ENCODE data around the gene RIC8B.

The RIC8B gene

GRCh38 chr12:106868982-106869700 is 94.7 kb downstream of the RIC8B start:
- no peak for DNase-seq (ENCODE audit: low read depth in 2 of 2)

- no peak for DNase-seq (ENCODE audit: low read depth in 2 of 2)
These were observed 95.6 kb downstream of the RIC8B start for GRCh38 chr12:106870116-106870515.

DNA sequence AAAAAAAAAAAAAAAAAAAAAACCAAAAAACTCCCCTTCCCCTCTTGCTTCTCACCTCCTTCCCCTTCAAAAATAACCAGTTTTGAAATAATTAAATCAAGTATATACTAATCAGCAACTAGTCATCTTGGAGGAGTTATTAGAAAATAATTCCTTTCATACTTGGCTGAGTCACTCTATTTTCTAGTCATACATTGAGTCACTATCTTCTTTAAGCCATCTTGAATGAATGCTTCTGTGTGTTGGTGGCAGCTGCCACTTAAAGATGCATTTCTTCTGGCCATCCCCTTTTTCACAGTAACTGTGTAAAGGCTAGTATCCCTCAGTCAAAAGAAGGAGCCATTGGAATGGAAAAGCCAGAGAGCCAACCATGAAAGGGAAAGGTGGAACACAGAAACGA is 97.0 kb downstream of the RIC8B start:
- no peak for DNase-seq (ENCODE audit: low read depth in 2 of 2)

GRCh38 chr12:106873983-106874382 is 99.5 kb downstream of the RIC8B start:
- no peak for DNase-seq (ENCODE audit: low read depth in 2 of 2)

DNA sequence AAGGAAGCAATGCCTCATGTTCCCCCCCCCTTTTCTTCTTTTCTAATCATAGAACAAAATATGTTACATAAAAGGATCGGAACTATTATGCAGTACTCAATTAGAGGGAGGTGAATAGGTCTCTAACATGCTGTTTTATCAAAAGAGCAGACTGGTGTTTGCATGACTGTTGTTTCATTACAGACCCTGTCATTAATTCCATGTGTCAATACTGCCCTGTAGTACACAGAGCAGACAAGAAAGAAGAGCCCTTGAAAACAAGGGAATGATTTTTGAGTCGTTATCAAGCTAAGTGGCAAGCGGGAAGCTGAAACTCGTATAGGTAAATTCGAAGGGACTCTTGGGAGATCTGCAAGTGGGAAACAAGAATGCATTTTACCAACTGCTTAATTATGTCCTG is 104.3 kb downstream of the RIC8B start:
- no peak for DNase-seq (ENCODE audit: low read depth in 2 of 2)

GRCh38 chr12:106879612-106880011 is 105.1 kb downstream of the RIC8B start:
- DNase-seq (ENCODE audit: low read depth in 2 of 2): no peak

DNA sequence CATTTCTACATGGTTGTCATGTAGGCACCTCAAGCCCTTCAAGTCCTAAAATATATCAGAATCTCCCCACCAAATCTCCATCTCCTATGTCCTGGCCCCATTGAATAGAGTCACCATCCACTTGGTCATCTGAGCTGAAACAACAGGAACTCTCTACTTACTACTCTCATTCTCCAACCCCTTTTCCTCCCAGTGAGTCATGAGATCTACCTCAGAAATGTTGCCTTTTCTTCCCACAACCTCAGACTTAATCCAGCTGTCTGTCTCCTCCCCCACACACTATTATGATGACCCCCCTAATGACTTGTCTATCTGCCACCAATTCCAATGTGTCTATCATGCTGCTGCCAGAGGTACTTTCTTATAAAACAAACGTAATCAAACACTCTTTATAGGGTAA is 108.9 kb downstream of the RIC8B start:
- no peak for DNase-seq (ENCODE audit: low read depth in 2 of 2)

DNA sequence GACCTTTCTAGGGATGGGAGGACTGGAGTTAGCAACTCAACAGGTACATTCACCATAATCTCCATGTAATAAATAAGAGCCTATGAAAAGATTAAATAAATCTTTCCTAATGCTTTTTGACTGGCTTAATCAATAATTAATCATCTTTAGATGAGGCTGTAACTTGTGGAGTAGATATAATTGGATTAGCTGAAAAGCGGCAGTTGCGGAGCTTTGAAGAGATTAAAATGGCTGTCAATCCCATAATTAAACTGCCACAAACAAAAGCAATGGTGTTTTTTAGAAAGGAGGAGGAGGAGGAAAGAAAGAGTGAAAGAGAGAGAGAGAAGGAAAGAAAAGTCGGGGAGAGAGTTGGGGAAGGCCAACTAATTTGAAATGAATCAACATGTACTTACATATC is 110.5 kb downstream of the RIC8B start:
- no peak for DNase-seq (ENCODE audit: low read depth in 2 of 2)

DNA sequence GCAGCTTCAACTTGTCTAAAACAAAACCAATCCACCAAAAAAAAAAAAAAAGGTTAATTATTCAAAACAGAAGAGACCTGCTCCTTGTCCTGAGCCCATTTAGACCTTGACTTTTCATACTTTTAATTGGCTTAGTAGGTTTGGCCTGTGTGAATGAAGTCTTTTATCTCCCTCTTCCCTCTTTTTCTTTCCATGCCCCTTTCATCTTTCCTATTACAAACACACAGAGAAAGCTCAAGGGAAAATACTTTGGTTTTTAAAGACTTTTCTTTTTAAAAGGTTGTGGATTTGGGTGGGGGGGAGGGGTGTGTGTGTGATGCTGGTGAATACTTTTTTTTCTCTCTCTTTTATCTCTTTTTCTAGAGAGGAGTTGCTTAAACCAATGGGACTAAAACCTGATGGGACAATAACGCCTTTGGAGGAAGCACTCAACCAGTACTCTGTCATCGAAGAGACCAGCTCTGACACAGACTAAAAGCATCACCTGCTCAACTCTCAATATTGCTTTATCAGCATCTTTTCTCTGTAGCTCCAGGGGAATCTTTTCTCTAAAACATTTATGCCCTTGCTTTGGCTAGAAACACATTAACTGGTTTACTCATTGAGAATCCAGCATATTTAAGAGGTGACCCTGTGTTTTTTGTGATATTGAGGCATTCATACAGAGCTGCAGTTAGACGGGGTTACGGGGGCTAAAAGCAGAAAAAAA is 111.2 kb downstream of the RIC8B start:
- no peak for DNase-seq (ENCODE audit: low read depth in 2 of 2)

- DNase-seq (ENCODE audit: low read depth in 2 of 2): no peak
These were observed 112.5 kb downstream of the RIC8B start for GRCh38 chr12:106886932-106887331.

DNA sequence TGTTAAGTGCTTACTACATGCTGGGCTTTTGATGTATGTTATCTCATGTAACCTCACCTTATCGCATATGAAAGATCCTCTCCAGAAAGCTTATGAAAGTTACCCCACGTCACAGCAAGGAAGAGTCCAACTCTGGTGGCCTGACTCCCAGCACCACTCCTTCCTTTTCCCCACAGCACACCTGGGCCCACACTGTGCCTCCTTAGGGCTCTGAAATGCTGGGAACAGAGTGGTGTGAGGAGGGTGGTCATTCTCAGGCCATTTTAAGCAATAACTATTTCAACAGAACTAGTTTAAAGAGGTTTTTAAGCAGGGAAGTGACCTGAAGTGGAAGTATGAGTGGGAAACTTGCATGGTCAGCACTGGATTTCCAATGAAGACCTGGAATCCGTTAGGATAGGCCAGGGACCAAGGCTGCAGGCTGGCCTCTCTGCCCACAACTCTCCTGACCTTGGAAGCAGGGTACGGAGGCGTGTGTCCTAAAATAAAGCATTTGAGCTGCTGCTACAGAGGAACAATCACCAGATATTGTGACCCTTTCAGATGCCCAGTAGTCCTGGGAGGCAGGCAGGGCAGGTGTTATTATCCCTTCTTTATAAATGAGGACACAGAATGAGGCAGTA is 114.0 kb downstream of the RIC8B start:
- no peak for DNase-seq (ENCODE audit: low read depth in 2 of 2)

DNA sequence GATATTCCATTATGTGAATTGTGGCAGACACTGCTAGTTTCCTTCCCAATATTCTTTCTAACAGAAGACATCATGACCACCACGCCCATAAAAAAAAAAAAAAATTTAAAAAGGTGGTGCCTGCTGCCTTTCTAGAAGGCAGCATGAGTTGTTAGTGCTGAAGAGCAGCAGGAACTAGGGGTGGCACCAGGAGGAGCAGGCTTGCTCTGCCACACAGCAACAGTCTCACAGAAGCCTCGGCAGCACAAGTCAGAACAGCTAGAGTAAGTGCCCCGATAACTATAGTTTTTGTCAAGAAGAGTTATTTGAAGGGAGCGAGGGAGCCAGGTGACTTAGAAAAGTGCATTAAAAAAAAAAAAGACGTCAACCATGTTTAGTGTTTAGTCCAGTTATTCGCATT is 114.8 kb downstream of the RIC8B start:
- no peak for DNase-seq (ENCODE audit: low read depth in 2 of 2)

DNA sequence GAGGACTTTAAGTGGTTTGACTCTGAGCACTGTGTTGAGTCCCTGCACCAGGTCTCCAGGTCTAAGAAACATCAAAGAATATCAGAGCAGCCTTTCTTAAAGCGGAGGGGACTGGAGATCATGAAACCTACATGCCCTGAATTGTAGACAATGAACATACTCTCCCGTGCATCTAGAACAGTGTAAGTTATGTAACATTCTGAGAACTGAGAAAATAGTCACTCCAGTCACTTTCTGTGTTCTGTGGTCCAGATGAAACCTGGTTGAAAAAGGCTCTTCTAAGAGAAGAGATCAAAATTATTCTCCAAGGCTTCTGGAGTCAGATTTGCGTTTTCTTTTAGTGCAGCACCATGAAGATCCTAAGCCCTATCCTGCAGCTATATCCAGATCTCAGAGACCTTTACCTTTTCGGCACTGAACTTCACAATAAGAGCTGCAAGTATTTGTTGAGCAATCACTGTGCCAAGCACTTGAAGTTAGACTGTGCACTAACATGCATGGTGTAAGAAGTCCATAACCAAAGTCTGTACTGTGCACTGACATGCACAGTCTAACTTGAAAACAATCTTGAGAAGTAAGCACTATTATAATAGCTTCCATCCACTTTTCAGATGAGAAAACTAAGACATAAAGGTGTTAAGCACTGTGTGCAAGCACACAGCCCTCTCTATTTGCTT is 115.6 kb downstream of the RIC8B start:
- no peak for DNase-seq (ENCODE audit: low read depth in 2 of 2)

- no peak for DNase-seq (ENCODE audit: low read depth in 2 of 2)
These were observed 117.6 kb downstream of the RIC8B start for GRCh38 chr12:106892075-106892474.

DNA sequence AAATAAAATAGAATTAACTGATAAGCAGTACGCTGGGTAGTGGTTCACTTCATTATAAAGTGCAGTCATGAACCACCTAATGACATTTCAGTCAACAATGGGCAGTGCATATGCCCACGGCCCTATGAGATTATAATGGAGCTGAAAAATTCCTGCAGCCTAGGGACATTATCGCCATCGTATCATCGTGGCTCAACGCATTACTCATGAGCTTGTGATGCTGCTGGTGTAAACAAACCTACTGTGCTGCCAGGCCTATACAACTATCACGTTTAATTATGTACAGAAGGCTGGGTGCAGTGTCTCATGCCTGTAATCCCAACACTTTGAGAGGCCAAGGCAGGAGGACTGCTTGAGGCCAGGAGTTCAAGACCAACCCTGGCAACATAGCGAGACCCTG is 119.0 kb downstream of the RIC8B start:
- DNase-seq (ENCODE audit: low read depth in 2 of 2): no peak

GRCh38 chr12:106894774-106895173 is 120.3 kb downstream of the RIC8B start:
- DNase-seq (ENCODE audit: low read depth in 2 of 2): no peak

GRCh38 chr12:106896603-106897002 is 122.1 kb downstream of the RIC8B start:
- no peak for DNase-seq (ENCODE audit: low read depth in 2 of 2)

DNA sequence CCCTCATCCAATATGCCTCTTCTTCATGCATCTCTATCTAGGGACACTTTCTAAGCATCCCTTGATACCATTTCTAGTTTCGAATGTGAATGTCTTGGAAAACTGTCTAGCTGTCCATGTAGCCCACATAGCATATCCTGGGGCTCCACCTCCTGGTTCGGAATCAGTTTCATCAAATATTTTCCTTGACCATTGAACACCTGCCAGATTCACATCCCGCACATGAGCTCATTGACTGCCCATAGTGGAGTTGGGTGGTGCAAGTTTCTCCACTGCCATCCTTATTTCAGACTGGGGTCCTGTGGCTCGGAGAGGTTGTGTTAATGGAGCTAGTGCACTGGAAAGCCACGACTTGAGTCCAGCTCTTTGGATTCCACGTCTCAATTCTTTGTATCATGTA is 122.6 kb downstream of the RIC8B start:
- no peak for DNase-seq (ENCODE audit: low read depth in 2 of 2)

DNA sequence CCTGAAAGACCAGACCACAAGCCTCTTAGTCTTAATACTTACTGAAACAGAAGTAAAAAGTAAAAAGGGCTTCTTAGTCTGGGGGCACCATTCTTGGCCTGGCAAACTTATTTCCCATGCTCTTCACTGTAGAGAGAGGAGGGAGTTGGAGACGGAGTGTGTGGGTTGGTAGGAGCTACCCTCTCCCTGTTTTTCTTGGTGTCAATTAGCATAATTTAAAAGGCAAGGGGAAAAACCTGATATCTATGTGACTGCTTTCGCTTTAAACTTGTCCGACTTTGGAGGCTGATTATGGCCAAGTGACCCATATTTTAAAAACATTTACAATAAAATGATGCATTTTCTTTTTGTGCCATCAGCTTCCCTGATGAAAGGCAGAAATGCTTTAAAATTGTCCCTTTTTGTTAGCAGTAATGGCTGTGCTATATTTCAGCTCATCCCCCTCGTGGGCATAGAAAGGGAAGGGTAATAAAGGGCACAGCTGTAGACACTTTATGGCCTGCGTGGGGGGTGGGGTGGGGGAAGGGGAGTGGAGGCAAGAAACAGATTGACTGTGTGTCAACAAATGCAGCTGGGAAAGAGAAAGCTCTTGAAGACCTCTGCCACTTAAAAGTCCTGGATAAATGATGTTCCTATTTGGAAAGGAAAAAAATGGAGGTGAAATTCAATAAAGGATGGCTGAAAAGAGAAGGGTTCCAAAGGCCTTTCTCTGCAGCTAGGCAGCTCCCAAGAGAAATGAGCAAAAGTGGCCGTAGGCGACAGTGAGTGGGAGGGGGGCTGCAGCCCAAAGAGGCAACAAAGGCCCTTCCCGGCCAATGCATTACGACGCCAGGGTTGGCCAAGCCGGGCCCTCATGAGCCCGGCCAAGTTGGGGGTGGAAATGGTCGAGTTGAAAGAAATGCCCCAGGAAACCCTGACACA is 123.8 kb downstream of the RIC8B start:
- DNase-seq (ENCODE audit: low read depth in 2 of 2): no peak

GRCh38 chr12:106900554-106900953 is 126.1 kb downstream of the RIC8B start:
- DNase-seq (ENCODE audit: low read depth in 2 of 2): no peak

DNA sequence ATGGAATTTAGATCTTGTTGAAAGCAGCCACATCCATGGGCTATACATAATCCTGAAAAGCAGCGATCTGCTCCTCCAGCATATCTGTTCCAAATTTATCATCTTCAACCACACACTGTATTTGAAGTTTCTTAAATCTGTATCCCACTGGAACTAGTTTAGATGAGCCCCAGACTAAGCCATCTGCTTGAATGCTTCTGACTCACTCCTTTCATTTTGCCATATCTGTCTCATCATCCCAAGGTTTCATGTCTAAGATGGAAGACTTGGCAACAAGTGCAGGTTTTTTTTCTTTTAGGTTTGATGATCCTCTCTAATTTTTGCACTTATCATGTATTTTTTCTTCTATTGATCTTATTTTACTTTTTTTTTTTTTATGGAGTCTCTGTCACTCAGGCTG is 126.8 kb downstream of the RIC8B start:
- no peak for DNase-seq (ENCODE audit: low read depth in 2 of 2)

DNA sequence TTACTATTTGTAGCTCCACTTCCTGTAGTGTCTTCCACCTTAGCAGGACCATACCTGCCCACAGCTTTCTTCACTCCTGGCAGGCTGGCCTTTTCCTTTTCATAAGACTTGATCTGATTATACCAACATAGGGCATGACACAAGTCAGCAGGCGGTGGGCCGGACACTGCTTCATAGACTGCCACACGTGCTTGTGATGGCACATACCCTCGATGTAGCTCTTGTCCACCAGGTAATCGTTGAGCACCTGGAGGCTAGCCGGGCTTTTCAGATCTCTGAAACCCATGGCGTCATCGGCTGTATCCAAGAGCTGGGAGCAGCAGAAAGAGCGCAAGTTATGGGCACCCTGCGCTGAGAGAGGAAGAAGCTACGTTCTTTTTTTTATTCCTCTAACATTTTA is 127.6 kb downstream of the RIC8B start:
- DNase-seq (ENCODE audit: low read depth in 2 of 2): no peak
